HG03521 (cell line): ENCODE measurements around the gene UBAC2.
"Not testable (repeated sequence)": the region's sequence is repeated elsewhere in the genome, so short reads cannot be mapped to it uniquely, and the experiment has no call there.

Experiments used
- ATAC-seq: cut with Tn5 transposase; IDR thresholded peaks from one replicate; pipeline ENCODE4 v1.9.1; 2021; ENCODE audit warnings: mild to moderate bottlenecking, moderate library complexity; ENCODE audit not compliant: unreplicated experiment

The UBAC2 gene

GRCh38 chr13:99182439-99182838 is 18.2 kb upstream of the UBAC2 start:
- no peak for ATAC-seq

- no peak for ATAC-seq
Observed at GRCh38 chr13:99185606-99186005, 15.0 kb upstream of the UBAC2 start.

GRCh38 chr13:99190147-99190985 is 10.3 kb upstream of the UBAC2 start:
- ATAC-seq, result no peak

- ATAC-seq, result no peak
Observed at GRCh38 chr13:99191336-99191899, 9.2 kb upstream of the UBAC2 start.

DNA sequence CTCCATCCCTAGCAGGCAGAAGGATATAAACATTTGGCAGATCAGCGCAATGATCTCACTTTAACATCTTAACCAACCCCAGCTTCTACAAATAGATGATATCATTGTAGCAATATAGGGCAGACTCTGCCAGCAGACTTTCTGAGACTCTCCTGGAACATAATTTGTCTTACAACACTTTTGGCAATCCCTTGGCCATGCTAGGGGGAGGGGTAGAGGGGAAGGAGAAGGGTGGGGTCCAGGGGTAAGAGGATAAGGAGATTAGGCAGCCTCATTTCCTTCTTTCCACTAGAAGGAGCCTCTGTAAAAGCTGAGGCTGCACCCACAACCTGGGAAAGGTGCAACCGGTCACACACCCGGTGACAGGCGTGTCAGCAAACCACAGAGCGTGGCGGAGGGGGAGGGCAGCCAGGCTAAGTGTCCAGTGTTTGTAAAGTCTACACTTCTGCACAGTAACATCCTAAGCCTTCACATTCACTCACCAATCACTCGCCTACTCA is 8.7 kb upstream of the UBAC2 start:
- no peak for ATAC-seq

GRCh38 chr13:99192480-99192879 is 8.2 kb upstream of the UBAC2 start:
- ATAC-seq, result no peak

DNA sequence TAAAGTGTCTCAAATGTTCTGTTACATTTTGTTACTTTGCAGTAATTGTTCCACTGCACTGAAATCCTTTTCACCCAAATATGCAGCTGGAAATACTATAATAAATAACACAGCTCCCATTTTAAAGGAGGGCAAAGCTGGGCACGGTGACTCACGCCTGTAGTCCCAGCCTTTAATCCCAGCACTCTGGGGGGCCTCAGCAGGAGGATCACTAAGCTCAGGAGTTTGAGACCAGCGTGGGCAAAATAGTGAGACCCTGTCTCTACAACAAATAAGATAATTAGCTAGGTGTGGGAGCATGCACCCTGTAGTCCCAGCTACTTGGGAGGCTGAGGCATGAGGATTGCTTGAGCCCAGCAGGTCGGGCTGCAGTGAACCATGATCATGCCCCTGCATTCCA is 7.5 kb upstream of the UBAC2 start:
- ATAC-seq, result no peak

DNA sequence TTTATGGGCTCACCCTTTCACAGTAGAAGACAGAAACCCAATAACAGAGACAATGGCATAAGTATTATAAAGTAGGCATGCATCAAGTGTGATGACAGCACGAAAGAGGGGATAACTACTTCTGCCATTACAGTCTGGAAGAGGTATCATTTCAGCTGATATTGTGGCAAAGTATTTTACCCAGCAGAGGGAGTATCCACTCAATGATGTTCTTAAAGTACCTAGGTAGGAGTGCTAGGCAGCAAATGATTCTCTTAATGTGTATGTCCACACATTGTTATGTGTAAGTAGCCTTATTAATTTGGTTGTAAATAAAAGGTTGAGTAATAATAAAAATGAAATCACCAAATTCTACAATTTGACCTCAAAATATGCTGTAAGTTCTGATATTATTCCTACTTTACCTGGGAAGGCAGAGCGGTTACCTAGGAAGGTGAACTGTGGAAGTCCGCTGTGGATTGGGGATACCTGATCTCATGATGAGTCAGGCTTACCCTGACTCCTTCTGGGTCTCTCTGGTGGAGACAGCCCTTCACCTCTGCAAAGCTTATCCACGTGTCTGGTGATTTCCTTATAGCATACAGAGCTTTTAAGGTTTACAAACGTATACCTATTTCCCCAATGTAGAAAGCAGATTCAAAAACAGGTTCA is 4.1 kb upstream of the UBAC2 start:
- no peak for ATAC-seq

DNA sequence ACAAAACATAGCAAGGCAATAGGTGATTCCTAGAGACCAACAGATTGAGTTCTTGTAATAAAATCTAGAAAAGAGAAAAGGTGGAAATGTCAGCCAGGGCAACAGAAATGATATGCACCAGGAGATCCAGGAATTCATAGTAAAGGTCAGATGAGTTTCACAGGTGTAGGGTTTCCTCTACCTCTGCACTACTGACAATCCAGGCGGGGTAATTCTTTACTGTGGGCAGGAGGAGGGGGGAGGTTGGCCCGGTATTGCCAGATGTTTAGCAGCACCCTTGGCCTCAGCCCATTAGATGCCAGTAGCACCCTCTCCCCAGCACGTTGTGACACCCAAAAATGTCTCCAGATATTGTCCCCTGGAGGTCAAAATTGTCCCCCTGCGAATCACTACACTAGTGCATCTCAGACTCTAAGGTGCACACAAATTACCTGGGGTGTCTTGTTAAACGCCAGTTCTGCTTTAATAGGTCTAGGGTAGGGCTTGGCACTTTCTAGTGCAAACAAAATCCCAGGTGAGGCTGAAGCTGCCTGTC is 3.5 kb upstream of the UBAC2 start:
- ATAC-seq, result no peak

DNA sequence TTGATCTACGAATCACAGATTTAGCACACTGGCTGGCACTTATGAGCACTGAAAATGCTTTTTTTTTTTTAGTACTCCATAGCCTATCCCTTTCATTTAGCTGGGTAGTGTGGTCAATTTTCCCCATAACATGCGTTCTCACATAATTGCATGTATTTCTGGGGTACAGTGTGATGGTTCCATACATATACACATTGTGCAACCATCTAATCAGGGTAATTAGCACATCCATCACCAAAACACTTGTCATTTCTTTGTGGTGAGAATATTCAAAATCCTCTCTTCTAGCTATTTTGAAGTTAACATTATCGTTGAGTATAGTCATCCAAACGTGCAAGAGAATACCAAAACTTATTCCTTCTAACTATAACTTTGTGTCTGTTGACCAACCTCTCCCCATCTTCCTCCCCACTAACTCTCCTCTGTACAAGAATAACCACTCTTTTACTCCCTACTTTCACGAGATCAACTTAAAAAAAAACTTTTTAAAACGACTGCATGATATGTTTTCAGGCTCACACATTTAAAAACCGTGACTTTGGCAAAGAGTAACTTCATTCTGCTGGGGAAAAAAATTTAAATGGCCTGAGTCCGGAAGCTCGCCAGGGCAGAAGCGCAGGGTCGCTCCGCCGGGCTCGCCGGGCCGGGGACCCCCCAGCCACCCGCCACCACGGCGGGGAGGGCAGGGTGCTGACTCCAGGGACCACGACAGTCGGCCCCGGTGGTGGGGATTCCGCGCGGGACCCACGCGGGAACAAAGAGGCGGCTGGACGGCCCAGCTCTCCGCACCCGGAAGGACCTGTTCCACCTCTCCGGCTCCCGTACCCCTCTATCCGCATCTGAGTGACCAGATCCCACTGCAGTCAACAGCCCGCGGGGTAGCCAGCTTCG is 868 bp upstream of the UBAC2 start:
- ATAC-seq, result no peak

GRCh38 chr13:99203601-99204579 is 3.2 kb downstream of the UBAC2 start:
- peak; percentile 17 for ATAC-seq

GRCh38 chr13:99205621-99206220 is 5.1 kb downstream of the UBAC2 start:
- no peak for ATAC-seq

DNA sequence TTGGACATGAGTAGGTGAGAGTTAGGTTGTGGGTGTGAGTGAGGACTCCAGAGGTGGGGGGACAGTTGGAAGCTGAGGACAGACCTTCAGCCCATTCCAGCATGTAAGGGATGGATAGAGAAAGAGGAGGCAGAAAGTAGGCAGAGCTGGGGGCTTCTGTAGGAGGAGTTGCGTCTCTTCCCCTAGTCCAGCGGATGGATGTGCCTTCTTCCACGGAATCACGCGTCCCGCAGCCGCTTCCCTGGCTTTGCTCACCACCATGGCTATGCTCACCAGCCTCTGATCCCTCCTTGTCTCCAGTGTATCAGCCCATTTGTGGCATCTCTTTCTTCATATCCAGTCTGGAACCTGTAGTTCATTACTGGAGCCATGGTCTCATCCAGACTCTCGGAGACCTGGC is 5.6 kb downstream of the UBAC2 start:
- no peak for ATAC-seq

DNA sequence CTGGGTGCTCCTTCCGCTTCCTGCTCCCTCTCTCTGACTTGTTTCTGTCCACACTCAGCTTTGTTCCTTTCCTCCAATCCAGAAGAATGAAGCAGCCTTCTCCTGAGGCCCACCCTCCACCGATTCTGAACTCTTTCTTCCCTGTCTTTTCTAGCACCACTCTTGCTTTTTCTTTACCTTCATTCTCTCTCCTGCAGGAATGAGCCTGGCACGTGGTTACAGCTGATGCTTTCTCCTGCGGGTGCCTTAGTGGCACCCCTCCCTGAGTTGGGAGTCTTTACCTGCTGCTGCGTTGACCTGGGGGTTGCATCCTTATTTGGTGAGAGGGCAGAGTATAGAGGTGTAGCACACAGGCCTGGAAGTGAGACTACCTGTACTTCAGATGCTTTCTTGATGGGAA is 6.2 kb downstream of the UBAC2 start:
- ATAC-seq, result no peak

- ATAC-seq, result no peak
Observed at GRCh38 chr13:99207511-99207910, 6.9 kb downstream of the UBAC2 start.

DNA sequence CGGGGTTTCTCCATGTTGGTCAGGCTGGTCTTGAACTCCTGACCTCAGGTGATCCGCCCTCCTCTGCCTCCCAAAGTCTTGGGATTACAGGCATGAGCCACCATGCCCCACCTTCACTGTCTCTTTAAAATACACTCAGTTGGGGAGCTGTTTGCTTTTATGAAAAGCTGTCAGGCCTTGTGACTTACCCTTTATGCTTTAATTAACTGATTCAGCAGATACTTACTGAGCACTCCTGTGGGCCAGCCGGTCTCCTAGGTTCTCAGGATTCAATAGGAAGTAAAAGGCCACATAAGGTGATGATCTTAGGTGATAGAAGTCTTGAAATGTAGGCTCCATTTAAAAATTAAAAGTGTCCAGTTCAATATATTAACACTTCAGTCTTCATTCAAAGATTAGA is 7.5 kb downstream of the UBAC2 start:
- ATAC-seq, result no peak

- no peak for ATAC-seq
Observed at GRCh38 chr13:99208845-99209527, 8.3 kb downstream of the UBAC2 start.

DNA sequence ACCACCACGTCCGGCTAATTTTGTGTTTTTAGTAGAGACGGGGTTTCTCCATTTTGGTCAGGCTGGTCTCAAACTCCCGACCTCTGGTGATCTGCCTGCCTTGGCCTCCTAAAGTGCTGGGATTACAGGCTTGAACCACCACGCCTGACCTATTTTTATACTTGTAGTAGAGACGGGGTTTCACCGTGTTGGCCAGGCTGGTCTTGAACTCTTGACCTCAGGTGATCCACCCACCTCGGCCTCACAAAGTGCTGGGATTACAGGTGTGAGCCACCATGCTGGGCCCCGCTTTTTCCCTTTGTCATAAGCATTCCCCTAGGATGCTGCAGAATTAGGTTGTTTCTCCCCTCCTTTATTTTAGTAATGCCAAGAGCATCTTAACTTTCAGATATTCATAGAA is 10.0 kb downstream of the UBAC2 start:
- not testable (repeated sequence) for ATAC-seq
